ENCODE data around the gene PLPPR3.
A peak's percentile ranks its signal among the peaks of the same experiment; 100 is the strongest.

PLPPR3 gene

DNA sequence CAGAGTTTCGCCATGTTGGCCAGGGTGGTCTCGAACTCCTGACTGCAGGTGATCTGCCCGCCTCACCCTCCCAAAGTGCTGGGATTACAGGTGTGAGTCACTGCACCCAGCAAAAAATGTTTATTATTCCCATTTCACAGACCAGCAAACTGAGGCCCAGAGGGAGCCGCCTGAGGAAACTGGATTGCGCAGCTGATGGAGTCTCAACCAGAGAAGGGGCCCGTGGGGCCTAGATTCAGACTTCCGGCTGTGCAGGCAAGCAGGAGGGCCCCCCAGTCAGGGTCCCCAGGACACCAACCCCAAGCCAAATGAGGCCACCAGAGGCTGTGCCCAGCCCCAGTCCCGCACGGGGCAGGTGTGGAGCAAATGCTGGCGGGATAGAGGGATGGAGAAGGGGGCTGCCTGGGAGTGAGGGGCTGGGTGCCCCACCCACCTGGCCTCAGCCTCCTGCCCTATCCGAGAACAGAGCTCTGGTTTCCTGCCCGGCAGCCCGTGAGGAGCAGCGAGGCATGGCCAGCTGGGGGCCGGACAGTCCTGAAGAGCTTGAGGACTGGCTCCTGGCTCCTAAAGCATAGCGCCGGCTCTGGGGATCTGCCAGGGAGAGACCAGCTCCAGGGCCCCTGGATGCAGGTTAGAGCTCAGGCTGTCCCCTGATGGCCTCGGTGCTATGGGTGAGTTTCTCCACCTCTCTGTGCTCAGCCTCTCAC is 48.9 kb downstream of the PLPPR3 start:
- DNase-seq (ENCODE audit: low read depth): no peak

DNA sequence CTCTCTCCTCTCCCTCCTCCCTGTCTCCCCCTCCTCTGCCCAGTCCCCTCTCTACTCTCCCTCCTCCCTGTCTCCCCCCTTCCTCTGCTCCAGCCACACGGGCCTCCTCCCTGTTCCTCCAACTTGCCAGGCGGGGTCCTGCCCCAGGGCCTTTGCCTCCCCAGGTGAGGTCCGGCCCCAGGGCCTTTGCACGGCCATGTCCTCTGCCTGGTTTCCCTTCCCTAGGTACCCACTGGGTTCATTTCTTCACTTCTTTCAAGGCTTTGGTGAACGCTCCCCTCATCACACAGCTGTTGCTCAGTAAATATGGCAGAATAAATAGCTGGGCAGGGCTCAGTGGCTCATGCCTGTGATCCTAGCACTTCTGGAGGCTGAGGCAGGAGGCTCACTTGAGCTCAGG is 49.7 kb downstream of the PLPPR3 start:
- DNase-seq (ENCODE audit: low read depth): no peak

DNA sequence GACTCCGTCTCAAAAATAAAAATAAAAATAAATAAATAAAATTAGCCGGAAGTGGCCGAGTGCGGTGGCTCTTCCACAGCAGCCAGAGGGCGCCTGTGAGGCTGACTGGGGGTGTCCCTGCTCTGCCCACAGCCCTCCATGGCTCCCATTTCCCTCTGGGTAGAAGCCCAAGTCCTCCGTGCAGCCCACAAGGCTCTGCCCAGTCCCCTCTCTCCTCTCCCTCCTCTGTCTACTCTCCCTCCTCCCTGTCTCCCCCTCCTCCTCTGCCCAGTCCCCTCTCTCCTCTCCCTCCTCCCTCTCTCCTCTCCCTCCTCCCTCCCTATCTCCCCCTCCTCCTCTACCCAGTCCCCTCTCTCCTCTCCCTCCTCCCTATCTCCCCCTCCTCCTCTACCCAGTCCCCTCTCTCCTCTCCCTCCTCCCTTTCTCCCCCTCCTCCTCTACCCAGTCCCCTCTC is 50.4 kb downstream of the PLPPR3 start:
- peak; percentile 21 for DNase-seq (ENCODE audit: low read depth)

DNA sequence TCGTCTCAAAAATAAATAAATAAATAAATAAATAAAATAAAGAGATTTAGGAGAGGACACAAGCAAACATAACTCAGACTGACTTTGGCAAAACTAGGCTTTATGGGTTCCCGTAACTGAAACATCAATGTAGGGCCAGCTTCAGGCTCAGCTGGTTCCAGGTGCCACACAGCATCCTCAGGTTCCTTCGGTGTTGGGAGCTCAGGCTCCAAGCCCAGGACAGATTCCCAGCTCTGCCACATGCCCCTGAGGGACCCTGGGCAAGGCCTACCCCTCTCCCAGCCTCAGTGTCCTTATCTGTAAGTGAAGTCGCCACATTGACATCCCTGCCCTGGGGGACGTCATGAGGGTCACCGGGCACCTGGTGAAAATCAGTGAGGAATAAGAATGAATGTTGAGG is 52.1 kb downstream of the PLPPR3 start:
- DNase-seq (ENCODE audit: low read depth): no peak

DNA sequence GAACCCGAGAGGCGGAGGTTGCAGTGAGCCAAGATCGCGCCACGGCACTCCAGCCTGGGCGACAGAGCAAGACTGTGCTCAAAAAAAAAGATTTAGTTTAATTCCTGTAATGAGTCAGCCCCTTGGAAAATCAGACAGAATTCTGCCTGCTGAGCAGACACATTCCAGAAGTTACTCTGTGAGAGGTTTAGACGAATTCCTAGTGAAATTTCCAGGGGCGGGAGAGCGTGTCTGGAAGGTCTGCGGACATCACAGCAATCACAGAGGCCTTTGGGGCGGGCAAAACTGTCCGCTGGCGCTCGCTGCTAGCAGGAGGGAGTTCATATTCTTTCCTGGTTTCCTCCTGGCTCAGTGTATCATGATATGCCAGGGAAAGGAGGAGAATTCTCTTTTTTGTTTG is 53.3 kb downstream of the PLPPR3 start:
- DNase-seq (ENCODE audit: low read depth): peak; percentile 80

DNA sequence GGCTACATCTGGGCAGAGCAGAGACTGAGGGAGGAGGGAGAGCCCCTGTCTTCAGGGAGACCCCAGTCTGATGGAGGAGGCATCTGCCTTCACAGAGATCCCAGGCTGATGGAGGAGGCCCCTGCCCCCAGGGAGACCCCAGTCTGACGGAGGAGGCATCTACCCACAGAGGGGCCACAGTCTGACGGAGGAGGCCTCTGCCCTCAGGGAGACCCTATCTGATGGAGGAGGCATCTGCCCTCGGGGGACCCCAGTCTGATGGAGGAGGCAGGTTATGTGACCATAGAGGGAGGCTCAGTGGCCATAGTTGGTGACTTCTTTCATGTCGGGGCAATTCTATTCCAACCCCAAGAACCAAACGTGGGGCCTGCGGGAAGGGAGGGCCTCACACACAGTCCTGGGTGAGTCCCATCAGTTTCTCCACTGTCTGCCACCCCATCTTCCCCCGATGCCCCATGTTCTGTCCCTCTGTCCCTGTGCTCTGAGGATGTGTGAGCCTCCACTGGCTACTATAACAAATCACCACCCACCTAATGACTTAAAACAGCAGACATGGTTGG is 56.5 kb downstream of the PLPPR3 start:
- DNase-seq (ENCODE audit: low read depth): no peak

DNA sequence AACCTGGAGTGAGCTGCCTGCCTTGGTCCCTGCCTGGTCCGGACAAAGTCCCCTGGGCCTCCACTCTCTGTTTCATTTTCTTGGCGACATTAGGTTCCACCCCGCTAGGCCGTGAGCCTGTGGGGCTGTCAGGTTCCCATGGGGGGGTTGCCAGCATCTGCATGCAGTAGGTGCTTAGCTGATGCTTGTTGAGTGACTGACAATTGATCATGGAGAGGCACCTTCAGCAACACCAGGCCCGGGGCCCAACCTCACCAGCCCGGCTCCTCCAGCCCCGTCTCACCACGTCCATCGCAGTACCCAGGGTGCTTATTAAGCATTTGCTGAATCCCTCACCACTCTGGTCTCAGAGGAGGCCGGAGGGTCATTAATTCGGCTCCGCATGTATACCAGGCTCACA is 57.5 kb downstream of the PLPPR3 start:
- DNase-seq (ENCODE audit: low read depth): no peak

DNA sequence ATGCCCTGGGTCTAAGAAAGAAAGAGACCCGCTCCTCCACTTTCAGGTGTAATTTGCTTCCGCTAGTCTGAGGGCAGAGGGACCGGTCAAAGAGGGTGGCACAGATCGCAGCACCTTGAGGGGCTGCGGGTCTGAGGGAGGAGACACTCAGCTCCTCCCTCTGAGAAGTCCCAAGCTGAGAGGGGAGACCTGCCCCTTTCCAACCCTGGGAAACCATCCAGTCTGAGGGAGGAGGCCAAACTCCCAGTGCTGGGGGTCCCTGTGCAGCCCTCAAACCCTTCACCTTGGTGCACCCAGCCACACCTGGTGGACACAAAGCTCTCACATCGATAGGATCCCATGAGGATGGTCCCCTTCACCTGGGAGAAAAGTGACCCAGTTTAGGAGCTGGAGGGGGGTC is 57.9 kb downstream of the PLPPR3 start:
- DNase-seq (ENCODE audit: low read depth): no peak

DNA sequence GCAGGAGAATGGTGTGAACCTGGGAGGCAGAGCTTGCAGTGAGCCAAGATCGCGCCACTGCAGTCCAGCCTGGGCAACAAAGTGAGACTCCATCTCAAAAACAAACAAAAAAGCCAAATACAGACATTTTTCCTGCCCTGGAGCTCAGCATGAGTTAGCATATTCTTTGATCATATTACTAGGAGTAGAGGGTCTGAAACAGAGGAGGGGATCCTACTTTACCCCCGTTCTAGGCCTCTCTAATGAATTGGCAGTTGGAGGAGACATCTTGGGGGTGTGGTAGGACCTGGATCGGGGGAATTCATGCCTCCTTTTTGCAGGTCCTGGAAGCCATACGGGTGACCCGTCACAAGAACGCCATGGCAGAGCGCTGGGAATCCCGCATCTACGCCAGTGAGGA is 58.6 kb downstream of the PLPPR3 start:
- DNase-seq (ENCODE audit: low read depth): no peak

Measured in stromal cell of bone marrow (primary cell).